ENCODE results near the gene FGFRL1. TPM values are rescaled to one million over a fixed set of nuclear protein-coding genes. Genes with fewer than 3 reads are reported as not detected.

Gene FGFRL1
- polyA plus RNA-seq, 1 donor (not counting 4 experiments of a cell fraction or from before 2014, with no cell fraction given), result 2.8 TPM

- dilution Hi-C loops (cut with MboI; ENCODE audit: extremely low pct_ligation_motif_present, low sequenced_read_pairs), result no loop called here
- Histone ChIP-seq H3K9ac (ENCODE audit: control insufficient read depth, extremely low read depth, insufficient read depth, low read length) (no peak overlapping the region), H3K79me2 (ENCODE audit: control insufficient read depth, insufficient read depth, low read length) (no peaks in the 10 kb centered on the region), H3K36me3 (ENCODE audit: control insufficient read depth in 2 of 2, extremely low read depth in 1 of 2, insufficient read depth in 2 of 2, low read length in 2 of 2) (peaks cover 4 to 22% of the 10 kb centered on the region in 2 experiments), H3K27me3 (ENCODE audit: control insufficient read depth, extremely low read depth, insufficient read depth, low read length) (no peaks in the 10 kb centered on the region), H2AFZ (ENCODE audit: control insufficient read depth, low read length) (no peak overlapping the region), H3K4me3 (ENCODE audit: control insufficient read depth in 2 of 3, extremely low read depth in 1 of 3, insufficient read depth in 2 of 3, low read depth in 1 of 3, low read length in 3 of 3) (no peak overlapping the region), H3K9me1 (ENCODE audit: control insufficient read depth, extremely low read depth, insufficient read depth, low read length) (peaks cover 3% of the 10 kb centered on the region), H3K4me2 (ENCODE audit: control insufficient read depth, extremely low read depth, insufficient read depth, low read depth, low read length) (no peak overlapping the region), H3K4me1 (ENCODE audit: control insufficient read depth, extremely low read depth, insufficient read depth, low read length) (peaks cover 7% of the 10 kb centered on the region), H3K9me3 (ENCODE audit: control insufficient read depth, low read depth, low read length) (no peaks in the 10 kb centered on the region), H4K20me1 (ENCODE audit: control insufficient read depth, extremely low read depth, insufficient read depth, low read length) (peaks cover 6% of the 10 kb centered on the region), H3K27ac (ENCODE audit: control insufficient read depth, insufficient read depth, low read length) (no peak overlapping the region)
- TF ChIP-seq CTCF (optimal IDR thresholded peaks at IDR 0.05 in 1 of 3, IDR thresholded peaks at IDR 0.05 in 1 of 3, conservative IDR thresholded peaks at IDR 0.05 in 1 of 3; ENCODE audit: extremely low read depth in 1 of 3, insufficient read depth in 2 of 3, low read length in 3 of 3), result no peak
- TF ChIP-seq EZH2 (IDR thresholded peaks at IDR 0.05; ENCODE audit: low read length), result no peak
- no peak for DNase-seq (ENCODE audit: low read depth, low spot score)
- no peak for FAIRE-seq
Observed at GRCh38 chr4:965048-965765, 46.2 kb upstream of the FGFRL1 start.

DNA sequence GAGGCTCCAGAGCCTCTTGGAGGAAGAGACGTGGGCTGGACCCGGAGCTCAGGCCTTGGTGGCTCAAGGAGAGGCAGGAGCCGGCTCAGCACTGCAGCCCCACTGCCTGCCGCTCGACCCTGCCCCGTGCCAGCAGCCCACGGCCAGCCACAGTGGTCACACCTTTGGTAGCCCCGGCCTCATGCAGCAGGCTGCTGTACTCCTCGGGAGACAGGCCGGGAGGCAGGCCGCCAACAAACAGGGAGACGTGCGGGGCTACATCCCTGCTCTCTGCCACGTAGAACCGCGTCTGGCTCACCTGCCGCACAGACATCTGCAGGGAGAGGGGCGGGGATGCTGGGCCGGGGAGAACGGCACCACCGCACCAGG lies 45.7 kb upstream of the FGFRL1 start:
- Histone ChIP-seq H3K79me2 (ENCODE audit: control insufficient read depth, insufficient read depth, low read length) (no peaks in the 10 kb centered on the region), H3K27ac (ENCODE audit: control insufficient read depth, insufficient read depth, low read length) (no peak overlapping the region), H3K9ac (ENCODE audit: control insufficient read depth, extremely low read depth, insufficient read depth, low read length) (no peak overlapping the region), H3K4me2 (ENCODE audit: control insufficient read depth, extremely low read depth, insufficient read depth, low read depth, low read length) (no peak overlapping the region), H3K4me1 (ENCODE audit: control insufficient read depth, extremely low read depth, insufficient read depth, low read length) (peaks cover 10% of the 10 kb centered on the region), H2AFZ (ENCODE audit: control insufficient read depth, low read length) (no peak overlapping the region), H3K9me3 (ENCODE audit: control insufficient read depth, low read depth, low read length) (no peaks in the 10 kb centered on the region), H3K9me1 (ENCODE audit: control insufficient read depth, extremely low read depth, insufficient read depth, low read length) (peaks cover 3% of the 10 kb centered on the region), H3K4me3 (ENCODE audit: control insufficient read depth in 2 of 3, extremely low read depth in 1 of 3, insufficient read depth in 2 of 3, low read depth in 1 of 3, low read length in 3 of 3) (no peak overlapping the region), H3K27me3 (ENCODE audit: control insufficient read depth, extremely low read depth, insufficient read depth, low read length) (no peaks in the 10 kb centered on the region), H4K20me1 (ENCODE audit: control insufficient read depth, extremely low read depth, insufficient read depth, low read length) (peaks cover 9% of the 10 kb centered on the region), H3K36me3 (ENCODE audit: control insufficient read depth in 2 of 2, extremely low read depth in 1 of 2, insufficient read depth in 2 of 2, low read length in 2 of 2) (peaks cover 4 to 19% of the 10 kb centered on the region in 2 experiments)
- TF ChIP-seq EZH2 (IDR thresholded peaks at IDR 0.05; ENCODE audit: low read length), result no peak
- TF ChIP-seq CTCF (optimal IDR thresholded peaks at IDR 0.05 in 1 of 3, IDR thresholded peaks at IDR 0.05 in 1 of 3, conservative IDR thresholded peaks at IDR 0.05 in 1 of 3; ENCODE audit: extremely low read depth in 1 of 3, insufficient read depth in 2 of 3, low read length in 3 of 3), result no peak
- no peak for DNase-seq (ENCODE audit: low read depth, low spot score)
- dilution Hi-C loops (cut with MboI; ENCODE audit: extremely low pct_ligation_motif_present, low sequenced_read_pairs), result no loop called here
- FAIRE-seq, result no peak

All from keratinocyte (primary cell).